ENCODE data around the gene SAMM50. TPM values are rescaled to one million over a fixed set of nuclear protein-coding genes. Genes with fewer than 3 reads are reported as not detected.
A peak's percentile ranks its signal among the peaks of the same experiment; 100 is the strongest.

SAMM50 gene
- total RNA-seq, 1 donor from 2014 or later: 57.5 TPM

DNA sequence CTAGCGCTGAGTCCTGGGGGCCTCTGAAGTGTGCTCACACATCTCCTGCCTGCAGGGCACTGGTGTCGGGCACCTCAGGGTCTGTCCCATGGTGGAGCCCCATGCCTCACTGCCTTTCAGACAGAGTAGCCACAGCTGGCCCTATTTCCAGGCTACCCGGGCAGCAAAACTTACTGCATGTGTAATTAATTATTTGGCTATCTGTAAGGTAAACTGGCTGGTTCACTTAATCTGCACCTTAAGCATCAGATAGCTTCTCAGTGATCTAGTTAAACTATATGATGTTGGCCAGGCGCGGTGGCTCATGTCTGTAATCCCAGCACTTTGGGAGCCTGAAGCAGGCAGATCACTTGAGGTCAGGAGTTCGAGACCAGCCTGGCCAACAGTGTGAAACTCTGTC, 26.3 kb upstream of the SAMM50 start:
- H3K36me3 Mint-ChIP-seq: no peaks in the 10 kb centered on the region
- DNase-seq (ENCODE audit: extremely low spot score, unreplicated experiment): no peak
- H3K4me3 Mint-ChIP-seq: no peak overlapping the region
- no peaks in the 10 kb centered on the region for H3K27me3 Mint-ChIP-seq
- H3K9me3 Mint-ChIP-seq: no peaks in the 10 kb centered on the region
- TF ChIP-seq, protein P1, sequence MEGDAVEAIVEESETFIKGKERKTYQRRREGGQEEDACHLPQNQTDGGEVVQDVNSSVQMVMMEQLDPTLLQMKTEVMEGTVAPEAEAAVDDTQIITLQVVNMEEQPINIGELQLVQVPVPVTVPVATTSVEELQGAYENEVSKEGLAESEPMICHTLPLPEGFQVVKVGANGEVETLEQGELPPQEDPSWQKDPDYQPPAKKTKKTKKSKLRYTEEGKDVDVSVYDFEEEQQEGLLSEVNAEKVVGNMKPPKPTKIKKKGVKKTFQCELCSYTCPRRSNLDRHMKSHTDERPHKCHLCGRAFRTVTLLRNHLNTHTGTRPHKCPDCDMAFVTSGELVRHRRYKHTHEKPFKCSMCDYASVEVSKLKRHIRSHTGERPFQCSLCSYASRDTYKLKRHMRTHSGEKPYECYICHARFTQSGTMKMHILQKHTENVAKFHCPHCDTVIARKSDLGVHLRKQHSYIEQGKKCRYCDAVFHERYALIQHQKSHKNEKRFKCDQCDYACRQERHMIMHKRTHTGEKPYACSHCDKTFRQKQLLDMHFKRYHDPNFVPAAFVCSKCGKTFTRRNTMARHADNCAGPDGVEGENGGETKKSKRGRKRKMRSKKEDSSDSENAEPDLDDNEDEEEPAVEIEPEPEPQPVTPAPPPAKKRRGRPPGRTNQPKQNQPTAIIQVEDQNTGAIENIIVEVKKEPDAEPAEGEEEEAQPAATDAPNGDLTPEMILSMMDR (conservative IDR thresholded peaks at IDR 0.05): no peak
- no peak overlapping the region for H3K27ac Mint-ChIP-seq
- H3K4me1 Mint-ChIP-seq (ENCODE audit: unreplicated experiment): peaks cover 9% of the 10 kb centered on the region

DNA sequence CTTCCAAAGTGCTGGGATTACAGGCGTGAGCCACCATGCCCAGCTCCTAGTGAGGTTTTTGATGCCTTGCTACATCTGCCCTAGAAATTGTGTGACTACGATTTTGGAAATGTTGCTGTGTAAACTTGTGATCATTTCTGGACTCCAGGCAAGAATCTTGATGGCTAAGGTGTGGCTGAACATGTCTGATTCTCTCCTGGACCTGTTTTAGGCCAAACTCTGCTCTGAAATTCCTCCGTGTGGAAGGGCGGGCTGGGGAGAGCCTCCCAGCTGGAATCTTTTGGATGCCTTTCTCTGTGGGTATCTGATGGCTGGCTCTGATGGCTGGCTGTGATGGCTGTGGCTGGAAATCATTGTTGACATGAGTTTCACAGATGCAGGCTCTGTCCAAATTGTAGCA, 23.5 kb upstream of the SAMM50 start:
- Mint-ChIP-seq H3K27ac (no peak overlapping the region), H3K9me3 (no peaks in the 10 kb centered on the region), H3K4me1 (ENCODE audit: unreplicated experiment) (no peaks in the 10 kb centered on the region), H3K27me3 (no peaks in the 10 kb centered on the region), H3K4me3 (no peak overlapping the region), H3K36me3 (no peaks in the 10 kb centered on the region)
- TF ChIP-seq, protein P1 (conservative IDR thresholded peaks at IDR 0.05): no peak
- no peak for DNase-seq (ENCODE audit: extremely low spot score, unreplicated experiment)

DNA sequence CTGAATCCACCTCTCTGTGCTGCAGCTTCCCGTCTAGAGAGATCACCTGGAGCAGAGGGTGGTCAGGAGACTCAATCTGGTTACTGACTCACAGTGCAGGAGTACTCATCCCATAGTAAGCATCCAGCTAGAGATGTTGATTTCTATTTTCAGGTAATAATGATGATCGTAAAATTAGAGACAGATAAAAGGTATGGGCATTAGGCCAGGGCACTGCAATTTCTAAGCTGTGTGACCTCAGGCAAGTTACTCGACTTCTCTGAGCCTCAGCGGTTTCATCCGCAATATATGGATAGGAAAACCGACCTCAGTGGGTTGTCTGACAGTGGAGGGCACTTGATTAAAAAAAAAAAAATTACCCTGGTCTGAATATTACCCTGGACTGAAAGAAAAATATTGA, 13.8 kb upstream of the SAMM50 start:
- Mint-ChIP-seq H3K36me3 (peaks cover 9% of the 10 kb centered on the region), H3K4me3 (no peak overlapping the region), H3K9me3 (no peaks in the 10 kb centered on the region), H3K27ac (no peak overlapping the region), H3K27me3 (no peaks in the 10 kb centered on the region), H3K4me1 (ENCODE audit: unreplicated experiment) (no peaks in the 10 kb centered on the region)
- TF ChIP-seq, protein P1 (conservative IDR thresholded peaks at IDR 0.05): no peak
- no peak for DNase-seq (ENCODE audit: extremely low spot score, unreplicated experiment)

DNA sequence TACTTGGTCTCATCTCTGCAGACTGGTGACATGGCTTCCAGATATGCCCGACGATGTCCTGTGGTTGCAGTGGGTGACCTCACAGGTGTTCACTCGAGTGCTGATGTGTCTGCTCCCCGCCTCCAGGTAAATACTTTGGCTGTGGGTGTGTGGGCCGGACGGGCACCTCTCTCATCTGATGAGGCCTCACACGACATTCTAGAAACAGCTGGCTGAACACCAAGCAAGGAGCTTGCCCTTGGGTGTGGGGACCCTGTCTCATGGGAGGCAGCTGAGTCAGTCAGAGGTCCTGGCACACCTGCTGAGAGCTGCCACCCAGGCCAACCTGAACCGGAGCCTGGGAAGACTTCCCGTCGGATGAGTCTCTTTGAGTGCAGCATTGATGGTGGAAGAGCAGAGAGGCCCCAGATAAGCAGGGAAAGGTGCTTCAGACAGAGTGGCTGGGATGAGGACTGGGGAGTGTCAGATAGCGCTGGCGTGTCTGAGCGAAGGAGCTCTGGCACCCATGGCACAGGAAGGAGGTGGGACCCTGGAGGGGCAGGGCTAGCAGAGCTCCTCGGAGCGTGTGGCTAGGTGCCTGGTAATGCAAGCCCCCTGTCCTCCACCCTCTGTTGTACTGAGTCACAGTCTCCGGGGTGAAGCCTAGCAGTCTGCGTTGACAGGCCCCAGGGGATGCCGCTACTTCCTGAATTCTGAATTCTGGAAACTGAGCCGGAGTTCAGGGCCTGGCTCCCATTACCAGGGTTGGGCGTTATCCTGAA, 10.4 kb upstream of the SAMM50 start:
- Mint-ChIP-seq H3K27me3 (no peaks in the 10 kb centered on the region), H3K4me1 (ENCODE audit: unreplicated experiment) (no peaks in the 10 kb centered on the region), H3K36me3 (peaks cover 4% of the 10 kb centered on the region), H3K27ac (no peak overlapping the region), H3K4me3 (no peak overlapping the region), H3K9me3 (no peaks in the 10 kb centered on the region)
- TF ChIP-seq, protein P1 (conservative IDR thresholded peaks at IDR 0.05): no peak
- no peak for DNase-seq (ENCODE audit: extremely low spot score, unreplicated experiment)

DNA sequence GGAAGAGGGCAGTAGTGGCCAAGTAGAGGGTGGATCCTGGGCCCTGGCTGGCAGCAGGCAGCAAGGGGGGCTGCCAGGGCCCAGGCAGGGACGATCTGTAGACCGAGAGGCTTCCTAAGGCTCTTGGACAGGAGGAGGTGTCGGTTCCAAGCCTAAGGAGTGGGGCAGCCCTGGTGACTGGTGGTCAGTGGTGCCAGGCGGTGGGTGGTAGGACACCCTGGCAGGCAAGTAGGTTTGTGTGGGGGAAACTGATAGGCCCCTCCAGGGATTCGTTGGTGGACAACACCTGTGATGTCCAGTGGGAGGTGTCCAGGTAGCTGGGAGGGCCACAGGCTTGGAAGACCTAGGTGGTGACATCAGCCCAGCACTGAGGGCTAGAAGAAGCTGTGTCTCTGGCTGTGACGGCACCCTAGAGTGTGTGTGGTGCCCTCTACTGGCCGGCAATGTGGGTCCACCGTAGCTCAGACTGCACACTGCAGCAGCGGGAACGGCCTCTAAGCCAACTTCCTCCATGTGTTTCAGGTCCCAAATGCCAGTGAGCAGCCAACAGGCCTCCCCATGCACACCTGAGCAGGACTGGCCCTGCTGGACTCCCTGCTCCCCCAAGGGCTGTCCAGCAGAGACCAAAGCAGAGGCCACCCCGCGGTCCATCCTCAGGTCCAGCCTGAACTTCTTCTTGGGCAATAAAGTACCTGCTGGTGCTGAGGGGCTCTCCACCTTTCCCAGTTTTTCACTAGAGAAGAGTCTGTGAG, 9.4 kb upstream of the SAMM50 start:
- no peak for DNase-seq (ENCODE audit: extremely low spot score, unreplicated experiment)
- no peak overlapping the region for H3K27ac Mint-ChIP-seq
- H3K4me3 Mint-ChIP-seq: no peak overlapping the region
- H3K36me3 Mint-ChIP-seq: peaks cover 4% of the 10 kb centered on the region
- no peaks in the 10 kb centered on the region for H3K9me3 Mint-ChIP-seq
- no peaks in the 10 kb centered on the region for H3K4me1 Mint-ChIP-seq (ENCODE audit: unreplicated experiment)
- TF ChIP-seq, protein P1 (conservative IDR thresholded peaks at IDR 0.05): peak; percentile 78
- no peaks in the 10 kb centered on the region for H3K27me3 Mint-ChIP-seq
